HEK293T (cell line): Measurements from ENCODE around the gene ZNF536.

Source experiments
- ARNT ChIP-seq: fragments of 450-650 bp; IDR thresholded peaks from 2 replicates; pipeline ENCODE4 v1.6.1; 2017; ENCODE audit warnings: mild to moderate bottlenecking
- BHLHE40 ChIP-seq: fragments of 450-650 bp; IDR thresholded peaks from 2 replicates; pipeline ENCODE4 v1.6.1; 2016; ENCODE audit warnings: mild to moderate bottlenecking, moderate library complexity, borderline replicate concordance
- ELF4 ChIP-seq: fragments of 450-650 bp; IDR thresholded peaks from 2 replicates; pipeline ENCODE4 v1.6.1; 2017; ENCODE audit warnings: antibody characterized with exemption
- FOXM1 ChIP-seq: fragments of 450-650 bp; IDR thresholded peaks from 2 replicates; pipeline ENCODE4 v1.6.1; 2017; ENCODE audit warnings: mild to moderate bottlenecking, borderline replicate concordance
- L3MBTL2 ChIP-seq: fragments of 450-650 bp; conservative IDR thresholded peaks from 2 replicates; pipeline ENCODE4 v1.6.1; 2016; ENCODE audit warnings: mild to moderate bottlenecking
- NFRKB ChIP-seq: fragments of 450-650 bp; IDR thresholded peaks from 2 replicates; pipeline ENCODE4 v1.6.1; 2016; ENCODE audit warnings: mild to moderate bottlenecking, moderate library complexity
- SP1 ChIP-seq: fragments of 450-650 bp; IDR thresholded peaks from 2 replicates; pipeline ENCODE4 v1.6.1; 2017
- TARDBP ChIP-seq: fragments of 450-650 bp; IDR thresholded peaks from 2 replicates; pipeline ENCODE4 v1.6.1; 2016

GRCh38 chr19:30334841-30335240, 37.3 kb upstream of the ZNF536 start:
- TF ChIP-seq L3MBTL2 (no peak), SP1 (no peak), NFRKB (no peak), ARNT (no peak), BHLHE40 (no peak), ELF4 (no peak), TARDBP (no peak), FOXM1 (no peak)
